Erythroblast (primary cell): ENCODE measurements around the gene CEBPE.

ENCODE experiments used
- GATA1 ChIP-seq: IDR thresholded peaks from 2 replicates; pipeline ENCODE4 v1.6.1; 2011; ENCODE audit warnings: low read depth, mild to moderate bottlenecking, control low read depth, low read length, moderate library complexity
- POLR2A ChIP-seq: IDR thresholded peaks from 2 replicates; pipeline ENCODE4 v1.6.1; 2011; ENCODE audit warnings: mild to moderate bottlenecking, low read length

- TF ChIP-seq POLR2A (no peak), GATA1 (no peak)
These were observed 10.8 kb upstream of the CEBPE start for GRCh38 chr14:23129759-23130316.
